Endothelial cell of umbilical vein (primary cell): ENCODE data around the gene SORCS2. TPM values are rescaled to one million over a fixed set of nuclear protein-coding genes. Genes with fewer than 3 reads are reported as not detected.

ENCODE experiments used
- BruUV-seq: library from RNA; stranded (reverse); fragments of 400-500 nt; replicated peaks from 2 replicates; lab custom pipeline; 2021; lab: Mats Ljungman, UMichigan
- CTCF ChIA-PET: fragments of 300-600, 350-600 bp; sonication (Branson Sonifier 250); formaldehyde crosslinking; loops from one replicate; lab custom pipeline; 2021; ENCODE audit warnings: antibody characterized with exemption, inconsistent platforms; lab: Charles Lee
- POLR2A ChIA-PET: fragments of 300-600, 350-600 bp; sonication (Branson Sonifier 250); formaldehyde crosslinking; loops from one replicate; lab custom pipeline; 2021; ENCODE audit warnings: antibody characterized with exemption, inconsistent platforms; lab: Charles Lee
- DNase-seq: peaks from one replicate; pipeline ENCODE4 v3.0.0-alpha.2; 2011; ENCODE audit warnings: low read depth, low spot score
- FAIRE-seq: peaks from 2 replicates; lab custom pipeline; 2011; peaks lifted over from hg19 to GRCh38; lab: Jason Lieb, UNC
- H2AFZ ChIP-seq: 2 replicates; pipeline ENCODE4 v1.6.0; 2012; ENCODE audit warnings: low read depth, low read length, control low read depth, inconsistent platforms
- H3K27ac ChIP-seq: 2 replicates; pipeline ENCODE4 v1.5.1; 2011; ENCODE audit warnings: low read depth, mild to moderate bottlenecking, control low read depth, low read length, moderate library complexity; ENCODE audit not compliant: insufficient read depth
- H3K27me3 ChIP-seq, 2 experiments: 2 replicates each; pipeline versions ENCODE4 v1.6.0 to v1.6.1; 2011; ENCODE audit warnings: low read length in 2 of 2, mixed read lengths in 1 of 2; ENCODE audit not compliant: control insufficient read depth in 2 of 2, insufficient read depth in 2 of 2
- H3K36me3 ChIP-seq, 2 experiments: 2 replicates in 1 of 2; 3 replicates in 1 of 2; pipeline ENCODE4 v1.5.1; 2011; ENCODE audit warnings: low read length in 2 of 2, mild to moderate bottlenecking in 1 of 2, moderate library complexity in 1 of 2; ENCODE audit not compliant: control insufficient read depth in 2 of 2, insufficient read depth in 2 of 2; ENCODE audit errors: extremely low read depth in 1 of 2
- H3K4me1 ChIP-seq: 3 replicates; pipeline ENCODE4 v1.5.1; 2011; ENCODE audit warnings: mild to moderate bottlenecking, low read length; ENCODE audit not compliant: control insufficient read depth, insufficient read depth; ENCODE audit errors: extremely low read depth
- H3K4me2 ChIP-seq: 2 replicates; pipeline ENCODE4 v1.6.1; 2011; ENCODE audit warnings: low read length, control low read depth, mixed read lengths; ENCODE audit not compliant: insufficient read depth
- H3K4me3 ChIP-seq, 3 experiments: fragments of 200-600 bp in 1 of 3; sonication (generic), shearing (Covaris generic) in 1 of 3; replicated peaks in 1 of 3; 2 replicates each; pipeline ENCODE4 v1.5.1; 2011 to 2016; ENCODE audit warnings: control low read depth in 3 of 3, low read length in 3 of 3, mild to moderate bottlenecking in 2 of 3, inconsistent platforms in 1 of 3, low read depth in 1 of 3, moderate library complexity in 1 of 3; ENCODE audit not compliant: insufficient read depth in 1 of 3
- H3K79me2 ChIP-seq: 2 replicates; pipeline ENCODE4 v1.6.0; 2012; ENCODE audit warnings: low read length, inconsistent platforms; ENCODE audit not compliant: control insufficient read depth, insufficient read depth
- H3K9ac ChIP-seq: replicated peaks from 2 replicates; pipeline ENCODE3; 2011; ENCODE audit warnings: low read length, control low read depth; ENCODE audit not compliant: insufficient read depth; ENCODE audit errors: extremely low read depth
- H3K9me1 ChIP-seq: replicated peaks from 3 replicates; pipeline ENCODE4 v1.6.0; 2011; ENCODE audit warnings: mild to moderate bottlenecking, low read length; ENCODE audit not compliant: control insufficient read depth, insufficient read depth; ENCODE audit errors: extremely low read depth
- H3K9me3 ChIP-seq: replicated peaks from 2 replicates; pipeline ENCODE4 v1.5.1; 2012; ENCODE audit warnings: low read length, inconsistent platforms; ENCODE audit not compliant: control insufficient read depth, insufficient read depth
- H4K20me1 ChIP-seq: replicated peaks from 2 replicates; pipeline ENCODE3; 2011; ENCODE audit warnings: mild to moderate bottlenecking, low read length; ENCODE audit not compliant: control insufficient read depth, insufficient read depth; ENCODE audit errors: extremely low read depth
- EZH2 ChIP-seq: IDR thresholded peaks from 2 replicates; pipeline ENCODE4 v1.6.1; 2012; ENCODE audit warnings: borderline replicate concordance, low read depth, mild to moderate bottlenecking, moderate library complexity, low read length, inconsistent platforms; ENCODE audit not compliant: severe bottlenecking
- FOS ChIP-seq: IDR thresholded peaks from 2 replicates; pipeline ENCODE4 v1.6.1; 2011; ENCODE audit warnings: mild to moderate bottlenecking, low read length, moderate library complexity, borderline replicate concordance; ENCODE audit not compliant: insufficient read depth
- GATA2 ChIP-seq: IDR thresholded peaks from 2 replicates; pipeline ENCODE4 v1.7.0; 2011; ENCODE audit warnings: low read depth, mild to moderate bottlenecking, moderate library complexity, mixed read lengths, low read length; ENCODE audit not compliant: insufficient read length, insufficient read depth
- JUN ChIP-seq: IDR thresholded peaks from 2 replicates; pipeline ENCODE4 v1.6.1; 2011; ENCODE audit warnings: borderline replicate concordance, low read depth; ENCODE audit not compliant: insufficient read length, insufficient read depth
- MYC ChIP-seq: IDR thresholded peaks from one replicate; pipeline ENCODE4 v1.6.1; 2011; ENCODE audit warnings: mild to moderate bottlenecking, low read depth, low read length
- POLR2A ChIP-seq: IDR thresholded peaks from 2 replicates; pipeline ENCODE4 v1.6.1; 2012; ENCODE audit warnings: low read depth, mild to moderate bottlenecking, control low read depth, low read length
- POLR2AphosphoS5 ChIP-seq: IDR thresholded peaks from 2 replicates; pipeline ENCODE4 v1.6.1; 2012; ENCODE audit warnings: low read depth, mild to moderate bottlenecking, control low read depth, low read length, moderate library complexity; ENCODE audit not compliant: insufficient read depth
- dilution Hi-C: fragments of 300-500 bp; cut with MboI; formaldehyde crosslinking; loops from one replicate; pipeline ENCODE4 v1.15.0; 2019; ENCODE audit warnings: low sequenced_read_pairs; ENCODE audit not compliant: extremely low pct_ligation_motif_present
- intact Hi-C: fragments of 100-400 bp; cut with micrococcal nuclease; formaldehyde crosslinking; loops from one replicate; pipeline ENCODE4 v1.10.0; 2022
- polyA plus RNA-seq, 4 experiments: library from polyadenylated mRNA; depleted of rRNA in 3 of 4; stranded (reverse) in 3 of 4; unstranded in 1 of 4; fragments of >200 nt; gene quantifications; 2 replicates each; pipeline versions ENCODE4 v1.2.1 to v1.2.3, GENCODE V29; 2011 to 2012; ENCODE audit warnings: missing spikeins in 1 of 4
- total RNA-seq: library from RNA; stranded (reverse); gene quantifications from 2 replicates; pipeline ENCODE4 v1.2.3, GENCODE V29; 2021
- TF ChIP-seq, protein P1 (sequence below): IDR thresholded peaks from 2 replicates; pipeline ENCODE4 v1.6.1; 2011; ENCODE audit not compliant: insufficient read depth, insufficient read length
- TF ChIP-seq, protein P2 (sequence below), 2 donors: IDR thresholded peaks; 1 replicate in 1 of 2; 2 replicates in 1 of 2; pipeline ENCODE4 v1.5.1; 2011; ENCODE audit warnings: low read length in 2 of 2, mild to moderate bottlenecking in 2 of 2, moderate library complexity in 2 of 2, control low read depth in 1 of 2, inconsistent platforms in 1 of 2, low read depth in 1 of 2; ENCODE audit not compliant: insufficient read depth in 1 of 2; ENCODE audit errors: extremely low read depth in 1 of 2

SORCS2 gene
- total and polyA plus RNA-seq, 2 donors (not counting 3 experiments of a cell fraction or from before 2014, with no cell fraction given) = not detected

DNA sequence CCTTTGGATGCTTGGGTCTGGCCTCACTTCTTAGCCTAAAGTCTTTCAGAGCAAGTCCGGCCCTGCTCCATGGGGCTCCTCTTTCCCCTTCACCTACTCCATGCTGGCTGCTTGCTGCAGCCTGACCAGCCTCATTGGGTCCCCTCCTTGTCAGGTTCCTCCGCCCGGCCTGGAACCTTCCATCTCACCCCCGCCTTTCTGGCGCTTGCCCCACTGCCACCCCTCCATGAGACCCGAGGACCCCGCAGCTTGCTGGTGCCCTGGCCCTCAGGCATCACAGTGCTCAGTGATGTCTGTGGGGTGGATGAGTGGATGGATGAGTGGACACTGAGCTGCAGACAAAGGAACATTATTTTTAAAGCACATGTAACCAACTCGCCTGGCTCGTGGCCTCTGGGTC is 24.7 kb downstream of the SORCS2 start:
- CTCF ChIA-PET = no interaction called here
- H3K27me3 ChIP-seq = no peaks in the 10 kb centered on the region
- no peaks in the 10 kb centered on the region for H3K79me2 ChIP-seq
- no peak overlapping the region for H3K27ac ChIP-seq
- DNase-seq = no peak
- no peak overlapping the region for H3K4me2 ChIP-seq
- FAIRE-seq = no peak
- intact Hi-C loops = no loop called here
- H3K4me1 ChIP-seq = no peaks in the 10 kb centered on the region
- BruUV-seq = no TSS peak
- H3K9ac ChIP-seq = no peak overlapping the region
- no peaks in the 10 kb centered on the region for H3K36me3 ChIP-seq
- H4K20me1 ChIP-seq = no peaks in the 10 kb centered on the region
- H3K9me1 ChIP-seq = no peaks in the 10 kb centered on the region
- dilution Hi-C loops = no loop called here
- no peak for TF ChIP-seq FOS
- no peak for TF ChIP-seq POLR2AphosphoS5
- TF ChIP-seq, protein P1, sequence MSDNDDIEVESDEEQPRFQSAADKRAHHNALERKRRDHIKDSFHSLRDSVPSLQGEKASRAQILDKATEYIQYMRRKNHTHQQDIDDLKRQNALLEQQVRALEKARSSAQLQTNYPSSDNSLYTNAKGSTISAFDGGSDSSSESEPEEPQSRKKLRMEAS = no peak
- TF ChIP-seq, protein P2, sequence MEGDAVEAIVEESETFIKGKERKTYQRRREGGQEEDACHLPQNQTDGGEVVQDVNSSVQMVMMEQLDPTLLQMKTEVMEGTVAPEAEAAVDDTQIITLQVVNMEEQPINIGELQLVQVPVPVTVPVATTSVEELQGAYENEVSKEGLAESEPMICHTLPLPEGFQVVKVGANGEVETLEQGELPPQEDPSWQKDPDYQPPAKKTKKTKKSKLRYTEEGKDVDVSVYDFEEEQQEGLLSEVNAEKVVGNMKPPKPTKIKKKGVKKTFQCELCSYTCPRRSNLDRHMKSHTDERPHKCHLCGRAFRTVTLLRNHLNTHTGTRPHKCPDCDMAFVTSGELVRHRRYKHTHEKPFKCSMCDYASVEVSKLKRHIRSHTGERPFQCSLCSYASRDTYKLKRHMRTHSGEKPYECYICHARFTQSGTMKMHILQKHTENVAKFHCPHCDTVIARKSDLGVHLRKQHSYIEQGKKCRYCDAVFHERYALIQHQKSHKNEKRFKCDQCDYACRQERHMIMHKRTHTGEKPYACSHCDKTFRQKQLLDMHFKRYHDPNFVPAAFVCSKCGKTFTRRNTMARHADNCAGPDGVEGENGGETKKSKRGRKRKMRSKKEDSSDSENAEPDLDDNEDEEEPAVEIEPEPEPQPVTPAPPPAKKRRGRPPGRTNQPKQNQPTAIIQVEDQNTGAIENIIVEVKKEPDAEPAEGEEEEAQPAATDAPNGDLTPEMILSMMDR (IDR thresholded peaks at IDR 0.05; ENCODE audit: extremely low read depth in 1 of 2, insufficient read depth in 1 of 2, low read depth in 1 of 2, low read length in 2 of 2) = no peak
- TF ChIP-seq GATA2 = no peak
- TF ChIP-seq MYC = no peak
- no peak for TF ChIP-seq JUN
- no peak for TF ChIP-seq POLR2A
- no peak for TF ChIP-seq EZH2
- POLR2A ChIA-PET = no interaction called here
- H3K9me3 ChIP-seq = no peaks in the 10 kb centered on the region
- no peak overlapping the region for H2AFZ ChIP-seq
- H3K4me3 ChIP-seq = no peak overlapping the region
